Astrocyte (in vitro differentiated cells and primary cell): ENCODE data around the gene TEX19. TPM values are rescaled to one million over a fixed set of nuclear protein-coding genes. Genes with fewer than 3 reads are reported as not detected.

ENCODE experiments used
- DNase-seq: peaks from one replicate; pipeline ENCODE4 v3.0.0-alpha.2; 2010; ENCODE audit warnings: low read depth
- FAIRE-seq: peaks from 2 replicates; lab custom pipeline; 2011; peaks lifted over from hg19 to GRCh38; lab: Jason Lieb, UNC
- H2AFZ ChIP-seq: 2 replicates; pipeline ENCODE4 v1.6.0; 2012; ENCODE audit warnings: low read depth, low read length, inconsistent platforms
- H3K27ac ChIP-seq: 2 replicates; pipeline ENCODE4 v1.5.1; 2011; ENCODE audit warnings: low read depth, low read length, inconsistent platforms
- H3K27me3 ChIP-seq: 2 replicates; pipeline ENCODE4 v1.6.0; 2011; ENCODE audit warnings: low read length, inconsistent platforms; ENCODE audit not compliant: insufficient read depth
- H3K36me3 ChIP-seq: 2 replicates; pipeline ENCODE4 v1.5.1; 2011; ENCODE audit warnings: low read length, inconsistent platforms; ENCODE audit not compliant: insufficient read depth
- H3K4me1 ChIP-seq: 2 replicates; pipeline ENCODE4 v1.5.1; 2011; ENCODE audit warnings: low read length, inconsistent platforms; ENCODE audit not compliant: insufficient read depth
- H3K4me2 ChIP-seq: 2 replicates; pipeline ENCODE4 v1.6.0; 2012; ENCODE audit warnings: low read length, inconsistent platforms
- H3K4me3 ChIP-seq: 2 replicates; pipeline ENCODE4 v1.5.1; 2011; ENCODE audit warnings: low read depth, mild to moderate bottlenecking, low read length, inconsistent platforms; ENCODE audit not compliant: insufficient read depth
- H3K79me2 ChIP-seq: 2 replicates; pipeline ENCODE4 v1.6.0; 2012; ENCODE audit warnings: mild to moderate bottlenecking, low read length, inconsistent platforms; ENCODE audit not compliant: insufficient read depth
- H3K9ac ChIP-seq: 2 replicates; pipeline ENCODE4 v1.6.0; 2012; ENCODE audit warnings: mild to moderate bottlenecking, low read length, inconsistent platforms
- H3K9me3 ChIP-seq: 2 replicates; pipeline ENCODE4 v1.5.1; 2012; ENCODE audit warnings: low read depth, mild to moderate bottlenecking, low read length, inconsistent platforms; ENCODE audit not compliant: insufficient read depth
- H4K20me1 ChIP-seq: 2 replicates; pipeline ENCODE4 v1.6.0; 2012; ENCODE audit warnings: low read length, inconsistent platforms; ENCODE audit not compliant: insufficient read depth
- H3K27ac Mint-ChIP-seq: one replicate; pipeline ENCODE4 v1.8.0; 2021; ENCODE audit warnings: mild to moderate bottlenecking, mixed read lengths; ENCODE audit not compliant: unreplicated experiment
- H3K27me3 Mint-ChIP-seq: one replicate; pipeline ENCODE4 v1.8.0; 2021; ENCODE audit warnings: low read depth, mixed read lengths; ENCODE audit not compliant: unreplicated experiment
- H3K36me3 Mint-ChIP-seq: one replicate; pipeline ENCODE4 v1.8.0; 2021; ENCODE audit warnings: low read depth, mixed read lengths; ENCODE audit not compliant: unreplicated experiment
- H3K4me1 Mint-ChIP-seq: one replicate; pipeline ENCODE4 v1.8.0; 2021; ENCODE audit warnings: low read depth, mixed read lengths; ENCODE audit not compliant: unreplicated experiment
- H3K4me3 Mint-ChIP-seq: one replicate; pipeline ENCODE4 v1.8.0; 2021; ENCODE audit warnings: mild to moderate bottlenecking, moderate library complexity, mixed read lengths; ENCODE audit not compliant: unreplicated experiment
- H3K9me3 Mint-ChIP-seq: one replicate; pipeline ENCODE4 v1.8.0; 2021; ENCODE audit warnings: mild to moderate bottlenecking, mixed read lengths; ENCODE audit not compliant: unreplicated experiment
- EZH2 ChIP-seq: IDR thresholded peaks from 2 replicates; pipeline ENCODE4 v1.6.1; 2012; ENCODE audit warnings: mild to moderate bottlenecking, low read length, inconsistent platforms; ENCODE audit not compliant: insufficient read depth
- total RNA-seq: library from RNA; stranded (reverse); gene quantifications from 2 replicates; pipeline ENCODE4 v1.2.1, GENCODE V29; 2021
- TF ChIP-seq, protein P1 (sequence below): IDR thresholded peaks from 2 replicates; pipeline ENCODE4 v1.5.1; 2011; ENCODE audit warnings: low read depth, mild to moderate bottlenecking, inconsistent platforms, low read length, moderate library complexity; ENCODE audit not compliant: insufficient read depth

Gene TEX19
- total RNA-seq, 1 donor from 2014 or later, result not detected

GRCh38 chr17:82330322-82331239 is 28.5 kb upstream of the TEX19 start:
- Mint-ChIP-seq H3K4me1 (no peaks in the 10 kb centered on the region), H3K9me3 (no peaks in the 10 kb centered on the region), H3K27ac (peak overlapping the region; percentile 26), H3K4me3 (no peak overlapping the region), H3K36me3 (no peaks in the 10 kb centered on the region), H3K27me3 (peaks cover 43% of the 10 kb centered on the region)
- Histone ChIP-seq H3K27ac (no peak overlapping the region), H3K36me3 (no peaks in the 10 kb centered on the region), H3K4me2 (peak overlapping the region; percentile 33), H3K79me2 (no peaks in the 10 kb centered on the region), H4K20me1 (peaks cover 6% of the 10 kb centered on the region), H2AFZ (no peak overlapping the region), H3K4me3 (no peak overlapping the region), H3K9ac (no peak overlapping the region), H3K27me3 (peaks cover 24% of the 10 kb centered on the region), H3K4me1 (peaks cover 29% of the 10 kb centered on the region), H3K9me3 (no peaks in the 10 kb centered on the region)
- no peak for TF ChIP-seq EZH2
- TF ChIP-seq, protein P1, sequence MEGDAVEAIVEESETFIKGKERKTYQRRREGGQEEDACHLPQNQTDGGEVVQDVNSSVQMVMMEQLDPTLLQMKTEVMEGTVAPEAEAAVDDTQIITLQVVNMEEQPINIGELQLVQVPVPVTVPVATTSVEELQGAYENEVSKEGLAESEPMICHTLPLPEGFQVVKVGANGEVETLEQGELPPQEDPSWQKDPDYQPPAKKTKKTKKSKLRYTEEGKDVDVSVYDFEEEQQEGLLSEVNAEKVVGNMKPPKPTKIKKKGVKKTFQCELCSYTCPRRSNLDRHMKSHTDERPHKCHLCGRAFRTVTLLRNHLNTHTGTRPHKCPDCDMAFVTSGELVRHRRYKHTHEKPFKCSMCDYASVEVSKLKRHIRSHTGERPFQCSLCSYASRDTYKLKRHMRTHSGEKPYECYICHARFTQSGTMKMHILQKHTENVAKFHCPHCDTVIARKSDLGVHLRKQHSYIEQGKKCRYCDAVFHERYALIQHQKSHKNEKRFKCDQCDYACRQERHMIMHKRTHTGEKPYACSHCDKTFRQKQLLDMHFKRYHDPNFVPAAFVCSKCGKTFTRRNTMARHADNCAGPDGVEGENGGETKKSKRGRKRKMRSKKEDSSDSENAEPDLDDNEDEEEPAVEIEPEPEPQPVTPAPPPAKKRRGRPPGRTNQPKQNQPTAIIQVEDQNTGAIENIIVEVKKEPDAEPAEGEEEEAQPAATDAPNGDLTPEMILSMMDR, result no peak
- peak; percentile 9 for DNase-seq
- no peak for FAIRE-seq

DNA sequence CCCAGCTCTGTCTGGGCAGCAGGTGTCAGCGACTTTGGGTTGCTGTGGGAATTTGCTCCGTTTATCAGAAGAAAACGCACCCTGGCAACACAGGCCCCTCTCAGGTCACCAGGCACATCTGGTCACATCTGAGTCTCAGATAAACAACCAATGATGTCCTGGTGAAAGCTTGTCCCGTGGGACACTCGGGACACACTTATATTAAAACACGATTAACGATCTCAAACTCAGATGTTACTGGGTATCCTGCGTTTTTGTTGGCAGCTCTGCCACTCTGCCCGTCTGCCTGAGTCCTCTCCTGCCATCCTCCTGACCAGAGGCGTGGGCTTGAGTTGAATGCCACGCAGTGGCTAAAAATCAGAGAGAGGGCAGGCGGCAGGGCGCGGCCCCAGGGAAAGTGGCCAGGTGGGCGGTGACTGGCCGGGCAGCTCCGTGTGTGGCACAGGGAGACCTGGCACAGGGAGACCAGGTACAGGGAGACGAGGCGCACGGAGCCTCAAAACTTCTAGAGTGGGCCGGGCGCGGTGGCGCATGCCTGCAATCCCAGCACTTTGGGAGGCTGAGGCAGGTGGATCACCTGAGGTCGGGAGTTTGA is 27.6 kb upstream of the TEX19 start:
- H3K79me2 ChIP-seq, result no peaks in the 10 kb centered on the region
- H3K27me3 ChIP-seq, result peaks cover 24% of the 10 kb centered on the region
- peaks cover 6% of the 10 kb centered on the region for H4K20me1 ChIP-seq
- no peak for DNase-seq
- no peak overlapping the region for H3K4me2 ChIP-seq
- H3K4me3 ChIP-seq, result no peak overlapping the region
- H3K27ac ChIP-seq, result no peak overlapping the region
- no peak overlapping the region for H3K4me3 Mint-ChIP-seq
- no peak overlapping the region for H3K9ac ChIP-seq
- H3K27ac Mint-ChIP-seq, result no peak overlapping the region
- no peak overlapping the region for H2AFZ ChIP-seq
- TF ChIP-seq, protein P1, result no peak
- no peak for TF ChIP-seq EZH2
- no peaks in the 10 kb centered on the region for H3K36me3 Mint-ChIP-seq
- peaks cover 36% of the 10 kb centered on the region for H3K4me1 ChIP-seq
- FAIRE-seq, result no peak
- no peaks in the 10 kb centered on the region for H3K9me3 Mint-ChIP-seq
- H3K4me1 Mint-ChIP-seq, result no peaks in the 10 kb centered on the region
- H3K36me3 ChIP-seq, result no peaks in the 10 kb centered on the region
- H3K27me3 Mint-ChIP-seq, result peaks cover 43% of the 10 kb centered on the region
- H3K9me3 ChIP-seq, result no peaks in the 10 kb centered on the region
